HG03025 (cell line): Measurements from ENCODE around the gene AQR.
"Not testable (repeated sequence)": the region's sequence is repeated elsewhere in the genome, so short reads cannot be mapped to it uniquely, and the experiment has no call there.

Experiments used
- ATAC-seq: cut with Tn5 transposase; IDR thresholded peaks from one replicate; pipeline ENCODE4 v1.9.1; 2021; ENCODE audit warnings: mild to moderate bottlenecking, moderate library complexity; ENCODE audit not compliant: unreplicated experiment, low FRiP score

The AQR gene

GRCh38 chr15:34820110-34820509 lies 149.4 kb downstream of the AQR start:
- ATAC-seq: no peak

GRCh38 chr15:34818526-34818925 lies 151.0 kb downstream of the AQR start:
- no peak for ATAC-seq

GRCh38 chr15:34815836-34816235 lies 153.7 kb downstream of the AQR start:
- ATAC-seq: no peak

GRCh38 chr15:34813446-34814190 lies 155.9 kb downstream of the AQR start:
- no peak for ATAC-seq

GRCh38 chr15:34812868-34813365 lies 156.6 kb downstream of the AQR start:
- ATAC-seq: not testable (repeated sequence)

GRCh38 chr15:34812369-34812768 lies 157.2 kb downstream of the AQR start:
- ATAC-seq: no peak

- ATAC-seq: no peak
Measured at GRCh38 chr15:34810443-34811129, 159.0 kb downstream of the AQR start.

- ATAC-seq: no peak
Measured at GRCh38 chr15:34809186-34809585, 160.4 kb downstream of the AQR start.

GRCh38 chr15:34808016-34808415 lies 161.5 kb downstream of the AQR start:
- ATAC-seq: no peak

- ATAC-seq: not testable (repeated sequence)
Measured at GRCh38 chr15:34807241-34807640, 162.3 kb downstream of the AQR start.

GRCh38 chr15:34804776-34805175 lies 164.8 kb downstream of the AQR start:
- no peak for ATAC-seq

- ATAC-seq: no peak
Measured at GRCh38 chr15:34804113-34804512, 165.4 kb downstream of the AQR start.

GRCh38 chr15:34802803-34803750 lies 166.5 kb downstream of the AQR start:
- no peak for ATAC-seq

GRCh38 chr15:34802371-34802770 lies 167.2 kb downstream of the AQR start:
- no peak for ATAC-seq
